Measurements from ENCODE around the gene WDR46.
"Not testable (repeated sequence)": the region's sequence is repeated elsewhere in the genome, so short reads cannot be mapped to it uniquely, and the experiment has no call there.

The WDR46 gene

GRCh38 chr6:33288141-33288920, 708 bp downstream of the WDR46 start:
- no peaks in the 10 kb centered on the region for H3K9me3 ChIP-seq (ENCODE audit: control insufficient read depth, low read length)
- no peaks in the 10 kb centered on the region for H3K27me3 ChIP-seq (ENCODE audit: control insufficient read depth, insufficient read depth, low read length, poor library complexity, severe bottlenecking)
- H3K4me1 ChIP-seq (ENCODE audit: control insufficient read depth, insufficient read depth, low read length), result peaks cover 9% of the 10 kb centered on the region
- 24 to 25% methylated on average over 21 of the region's 21 CpGs for WGBS, 2 experiments
- peaks cover 31% of the 10 kb centered on the region for H3K36me3 ChIP-seq (ENCODE audit: control insufficient read depth, insufficient read depth, low read length)
- H3K4me3 ChIP-seq (ENCODE audit: insufficient read depth, low read depth, low read length), result peak overlapping the region; percentile 85
- H3K27ac ChIP-seq (ENCODE audit: insufficient read depth, low read depth, low read length, poor library complexity, severe bottlenecking), result no peak overlapping the region

GRCh38 chr6:33286946-33287914, 1.8 kb downstream of the WDR46 start:
- peaks cover 28% of the 10 kb centered on the region for H3K36me3 ChIP-seq (ENCODE audit: control insufficient read depth, insufficient read depth, low read length)
- H3K4me3 ChIP-seq (ENCODE audit: insufficient read depth, low read depth, low read length), result no peak overlapping the region
- H3K4me1 ChIP-seq (ENCODE audit: control insufficient read depth, insufficient read depth, low read length), result peaks cover 9% of the 10 kb centered on the region
- no peaks in the 10 kb centered on the region for H3K27me3 ChIP-seq (ENCODE audit: control insufficient read depth, insufficient read depth, low read length, poor library complexity, severe bottlenecking)
- WGBS, 2 experiments, result 93 to 94% methylated on average over 22 of the region's 22 CpGs
- no peaks in the 10 kb centered on the region for H3K9me3 ChIP-seq (ENCODE audit: control insufficient read depth, low read length)
- no peak overlapping the region for H3K27ac ChIP-seq (ENCODE audit: insufficient read depth, low read depth, low read length, poor library complexity, severe bottlenecking)

- not testable (repeated sequence) for H3K4me3 ChIP-seq (ENCODE audit: insufficient read depth, low read depth, low read length); H3K4me1 ChIP-seq (ENCODE audit: control insufficient read depth, insufficient read depth, low read length); H3K27me3 ChIP-seq (ENCODE audit: control insufficient read depth, insufficient read depth, low read length, poor library complexity, severe bottlenecking); H3K9me3 ChIP-seq (ENCODE audit: control insufficient read depth, low read length); H3K27ac ChIP-seq (ENCODE audit: insufficient read depth, low read depth, low read length, poor library complexity, severe bottlenecking)
- 92 to 96% methylated on average over 4 of the region's 4 CpGs for WGBS, 2 experiments
- H3K36me3 ChIP-seq (ENCODE audit: control insufficient read depth, insufficient read depth, low read length), result peaks cover 17% of the 10 kb centered on the region
Observed at GRCh38 chr6:33285214-33285613, 3.8 kb downstream of the WDR46 start.

DNA sequence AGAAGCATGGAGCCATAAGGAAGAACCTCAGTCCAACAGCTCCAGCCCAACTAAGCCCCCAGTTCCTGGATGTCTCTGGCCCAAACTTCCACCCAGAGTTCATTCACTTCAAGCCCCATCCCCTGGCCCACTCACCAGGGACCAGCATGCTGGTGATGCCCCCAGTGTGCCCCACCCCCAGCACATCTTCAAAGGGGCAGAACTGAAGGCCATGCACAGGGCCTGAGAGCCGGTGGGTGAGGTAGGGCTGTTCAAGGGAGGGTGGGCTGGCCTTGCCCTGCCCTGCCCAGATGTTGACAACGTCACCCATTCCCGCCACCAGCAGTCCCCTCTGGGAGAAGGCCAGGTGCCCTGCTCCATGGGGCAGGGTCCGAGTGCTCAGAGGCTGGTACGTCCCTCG, 8.5 kb downstream of the WDR46 start:
- no peaks in the 10 kb centered on the region for H3K9me3 ChIP-seq (ENCODE audit: control insufficient read depth, low read length)
- no peaks in the 10 kb centered on the region for H3K4me1 ChIP-seq (ENCODE audit: control insufficient read depth, insufficient read depth, low read length)
- WGBS, 2 experiments, result 93 to 95% methylated on average over 6 of the region's 6 CpGs
- peaks cover 17% of the 10 kb centered on the region for H3K36me3 ChIP-seq (ENCODE audit: control insufficient read depth, insufficient read depth, low read length)
- H3K4me3 ChIP-seq (ENCODE audit: insufficient read depth, low read depth, low read length), result no peak overlapping the region
- no peak overlapping the region for H3K27ac ChIP-seq (ENCODE audit: insufficient read depth, low read depth, low read length, poor library complexity, severe bottlenecking)
- no peaks in the 10 kb centered on the region for H3K27me3 ChIP-seq (ENCODE audit: control insufficient read depth, insufficient read depth, low read length, poor library complexity, severe bottlenecking)

- H3K4me1 ChIP-seq (ENCODE audit: control insufficient read depth, insufficient read depth, low read length), result peaks cover 5% of the 10 kb centered on the region
- H3K9me3 ChIP-seq (ENCODE audit: control insufficient read depth, low read length), result no peaks in the 10 kb centered on the region
- H3K4me3 ChIP-seq (ENCODE audit: insufficient read depth, low read depth, low read length), result no peak overlapping the region
- peaks cover 21% of the 10 kb centered on the region for H3K36me3 ChIP-seq (ENCODE audit: control insufficient read depth, insufficient read depth, low read length)
- H3K27ac ChIP-seq (ENCODE audit: insufficient read depth, low read depth, low read length, poor library complexity, severe bottlenecking), result no peak overlapping the region
- no peaks in the 10 kb centered on the region for H3K27me3 ChIP-seq (ENCODE audit: control insufficient read depth, insufficient read depth, low read length, poor library complexity, severe bottlenecking)
- WGBS, 2 experiments, result 67 to 74% methylated on average over 5 of the region's 5 CpGs
Observed at GRCh38 chr6:33279971-33280511, 9.0 kb downstream of the WDR46 start.

DNA sequence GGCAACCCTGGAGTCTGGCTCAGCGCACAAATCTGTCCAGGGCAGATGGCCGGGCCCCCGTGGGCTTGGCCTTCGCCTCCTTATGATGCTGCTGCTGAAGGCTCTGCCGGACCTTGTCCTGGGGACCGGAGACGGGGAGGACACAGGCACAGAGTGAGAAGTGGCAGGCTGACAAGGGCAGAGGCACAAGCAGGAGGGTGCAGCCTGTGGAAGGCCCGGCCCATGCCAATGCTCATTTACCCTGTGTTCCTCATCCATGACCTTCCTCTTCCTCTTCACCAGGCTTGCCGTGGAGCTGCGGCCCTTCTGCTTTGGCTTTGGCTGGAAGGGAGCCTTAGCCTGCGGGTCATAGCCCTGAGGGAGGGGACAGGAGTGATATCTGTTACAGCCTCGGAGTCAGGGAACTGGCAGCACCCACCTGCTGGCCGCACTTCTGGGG, 9.8 kb downstream of the WDR46 start:
- H3K27ac ChIP-seq (ENCODE audit: insufficient read depth, low read depth, low read length, poor library complexity, severe bottlenecking), result no peak overlapping the region
- WGBS, 2 experiments, result 94% methylated on average over 13 of the region's 13 CpGs
- peaks cover 23% of the 10 kb centered on the region for H3K36me3 ChIP-seq (ENCODE audit: control insufficient read depth, insufficient read depth, low read length)
- H3K4me1 ChIP-seq (ENCODE audit: control insufficient read depth, insufficient read depth, low read length), result peaks cover 12% of the 10 kb centered on the region
- no peaks in the 10 kb centered on the region for H3K27me3 ChIP-seq (ENCODE audit: control insufficient read depth, insufficient read depth, low read length, poor library complexity, severe bottlenecking)
- H3K4me3 ChIP-seq (ENCODE audit: insufficient read depth, low read depth, low read length), result no peak overlapping the region
- no peaks in the 10 kb centered on the region for H3K9me3 ChIP-seq (ENCODE audit: control insufficient read depth, low read length)

GRCh38 chr6:33278810-33279209, 10.2 kb downstream of the WDR46 start:
- Histone ChIP-seq H3K4me3 (ENCODE audit: insufficient read depth, low read depth, low read length) (no peak overlapping the region), H3K27me3 (ENCODE audit: control insufficient read depth, insufficient read depth, low read length, poor library complexity, severe bottlenecking) (no peaks in the 10 kb centered on the region), H3K36me3 (ENCODE audit: control insufficient read depth, insufficient read depth, low read length) (peaks cover 20% of the 10 kb centered on the region), H3K4me1 (ENCODE audit: control insufficient read depth, insufficient read depth, low read length) (peaks cover 15% of the 10 kb centered on the region), H3K27ac (ENCODE audit: insufficient read depth, low read depth, low read length, poor library complexity, severe bottlenecking) (no peak overlapping the region), H3K9me3 (ENCODE audit: control insufficient read depth, low read length) (no peaks in the 10 kb centered on the region)
- WGBS, 2 experiments, result 89 to 91% methylated on average over 3 of the region's 3 CpGs

GRCh38 chr6:33278392-33278741, 10.7 kb downstream of the WDR46 start:
- H3K36me3 ChIP-seq (ENCODE audit: control insufficient read depth, insufficient read depth, low read length), result peaks cover 18% of the 10 kb centered on the region
- H3K27me3 ChIP-seq (ENCODE audit: control insufficient read depth, insufficient read depth, low read length, poor library complexity, severe bottlenecking), result no peaks in the 10 kb centered on the region
- no peak overlapping the region for H3K4me3 ChIP-seq (ENCODE audit: insufficient read depth, low read depth, low read length)
- peaks cover 18% of the 10 kb centered on the region for H3K4me1 ChIP-seq (ENCODE audit: control insufficient read depth, insufficient read depth, low read length)
- H3K27ac ChIP-seq (ENCODE audit: insufficient read depth, low read depth, low read length, poor library complexity, severe bottlenecking), result no peak overlapping the region
- WGBS, 2 experiments, result 90 to 91% methylated on average over 9 of the region's 9 CpGs
- H3K9me3 ChIP-seq (ENCODE audit: control insufficient read depth, low read length), result no peaks in the 10 kb centered on the region

GRCh38 chr6:33277663-33278391, 11.2 kb downstream of the WDR46 start:
- Histone ChIP-seq H3K4me1 (ENCODE audit: control insufficient read depth, insufficient read depth, low read length) (peaks cover 24% of the 10 kb centered on the region), H3K36me3 (ENCODE audit: control insufficient read depth, insufficient read depth, low read length) (peaks cover 21% of the 10 kb centered on the region), H3K27me3 (ENCODE audit: control insufficient read depth, insufficient read depth, low read length, poor library complexity, severe bottlenecking) (no peaks in the 10 kb centered on the region), H3K27ac (ENCODE audit: insufficient read depth, low read depth, low read length, poor library complexity, severe bottlenecking) (peak overlapping the region; percentile 86), H3K9me3 (ENCODE audit: control insufficient read depth, low read length) (no peaks in the 10 kb centered on the region), H3K4me3 (ENCODE audit: insufficient read depth, low read depth, low read length) (peak overlapping the region; percentile 56)
- WGBS, 2 experiments, result 56 to 59% methylated on average over 39 of the region's 39 CpGs
